Measurements from ENCODE around the gene FAM50A.

DNA sequence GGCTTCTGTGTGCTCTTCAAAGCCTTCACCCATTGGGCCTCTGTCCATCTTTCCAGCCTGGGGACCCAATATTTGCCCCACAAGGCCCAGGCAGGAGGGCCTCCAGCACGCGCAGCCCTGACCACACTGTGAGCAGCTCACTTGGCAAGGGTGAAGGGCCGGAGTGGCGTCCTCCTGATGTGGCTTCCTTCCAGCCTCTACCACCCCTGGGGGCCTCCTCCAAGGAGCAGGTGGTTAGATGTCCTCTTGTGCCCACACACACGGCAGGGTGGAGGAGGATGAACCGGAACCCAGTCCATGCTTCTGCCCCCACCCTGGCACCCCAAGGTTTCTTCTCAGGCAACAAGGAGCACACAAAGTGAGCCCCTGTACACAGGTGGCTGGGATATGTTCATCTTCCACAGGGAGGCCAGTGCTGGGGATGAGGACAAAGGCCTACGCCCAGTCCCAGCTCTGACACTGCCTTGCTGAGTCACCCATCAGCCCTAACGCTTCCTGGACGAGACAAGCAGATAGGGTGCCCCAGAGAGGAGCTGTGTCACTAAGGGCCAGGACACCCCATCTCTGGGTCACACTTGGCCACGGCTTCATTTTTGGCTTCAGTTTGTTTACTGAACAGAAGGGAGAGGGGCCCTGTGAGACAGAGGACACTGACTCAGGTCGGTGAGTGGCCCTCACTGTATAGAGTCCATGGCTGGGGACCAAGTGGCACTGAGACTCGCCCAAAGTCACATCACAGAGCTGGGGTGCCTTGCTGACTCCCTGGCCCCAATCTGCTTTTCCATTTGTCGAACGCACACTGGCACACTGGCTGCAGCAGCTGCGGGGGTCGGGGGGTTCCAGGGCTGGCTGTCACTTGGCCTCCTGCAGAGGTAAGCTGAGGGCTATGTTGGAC, 40.6 kb downstream of the FAM50A start:
- no peak for TF ChIP-seq POLR2AphosphoS5 (IDR thresholded peaks at IDR 0.05; ENCODE audit: low read depth, low read length)
- TF ChIP-seq, protein P1, sequence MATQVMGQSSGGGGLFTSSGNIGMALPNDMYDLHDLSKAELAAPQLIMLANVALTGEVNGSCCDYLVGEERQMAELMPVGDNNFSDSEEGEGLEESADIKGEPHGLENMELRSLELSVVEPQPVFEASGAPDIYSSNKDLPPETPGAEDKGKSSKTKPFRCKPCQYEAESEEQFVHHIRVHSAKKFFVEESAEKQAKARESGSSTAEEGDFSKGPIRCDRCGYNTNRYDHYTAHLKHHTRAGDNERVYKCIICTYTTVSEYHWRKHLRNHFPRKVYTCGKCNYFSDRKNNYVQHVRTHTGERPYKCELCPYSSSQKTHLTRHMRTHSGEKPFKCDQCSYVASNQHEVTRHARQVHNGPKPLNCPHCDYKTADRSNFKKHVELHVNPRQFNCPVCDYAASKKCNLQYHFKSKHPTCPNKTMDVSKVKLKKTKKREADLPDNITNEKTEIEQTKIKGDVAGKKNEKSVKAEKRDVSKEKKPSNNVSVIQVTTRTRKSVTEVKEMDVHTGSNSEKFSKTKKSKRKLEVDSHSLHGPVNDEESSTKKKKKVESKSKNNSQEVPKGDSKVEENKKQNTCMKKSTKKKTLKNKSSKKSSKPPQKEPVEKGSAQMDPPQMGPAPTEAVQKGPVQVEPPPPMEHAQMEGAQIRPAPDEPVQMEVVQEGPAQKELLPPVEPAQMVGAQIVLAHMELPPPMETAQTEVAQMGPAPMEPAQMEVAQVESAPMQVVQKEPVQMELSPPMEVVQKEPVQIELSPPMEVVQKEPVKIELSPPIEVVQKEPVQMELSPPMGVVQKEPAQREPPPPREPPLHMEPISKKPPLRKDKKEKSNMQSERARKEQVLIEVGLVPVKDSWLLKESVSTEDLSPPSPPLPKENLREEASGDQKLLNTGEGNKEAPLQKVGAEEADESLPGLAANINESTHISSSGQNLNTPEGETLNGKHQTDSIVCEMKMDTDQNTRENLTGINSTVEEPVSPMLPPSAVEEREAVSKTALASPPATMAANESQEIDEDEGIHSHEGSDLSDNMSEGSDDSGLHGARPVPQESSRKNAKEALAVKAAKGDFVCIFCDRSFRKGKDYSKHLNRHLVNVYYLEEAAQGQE (IDR thresholded peaks at IDR 0.05; ENCODE audit: insufficient read depth in 1 of 2, low read depth in 2 of 2, low read length in 2 of 2): no peak
